CD4-positive, alpha-beta T cell treated with Interleukin-2 at 100 ng/mL for 4 hours (primary cell): ENCODE data around the gene IGSF10.
A peak's percentile ranks its signal among the peaks of the same experiment; 100 is the strongest.
"Not testable (repeated sequence)": the region's sequence is repeated elsewhere in the genome, so short reads cannot be mapped to it uniquely, and the experiment has no call there.

Experiments used
- DNase-seq: peaks from one replicate; pipeline ENCODE4 v3.0.0-alpha.2; 2020; ENCODE audit warnings: low spot score

Gene IGSF10, protein sequence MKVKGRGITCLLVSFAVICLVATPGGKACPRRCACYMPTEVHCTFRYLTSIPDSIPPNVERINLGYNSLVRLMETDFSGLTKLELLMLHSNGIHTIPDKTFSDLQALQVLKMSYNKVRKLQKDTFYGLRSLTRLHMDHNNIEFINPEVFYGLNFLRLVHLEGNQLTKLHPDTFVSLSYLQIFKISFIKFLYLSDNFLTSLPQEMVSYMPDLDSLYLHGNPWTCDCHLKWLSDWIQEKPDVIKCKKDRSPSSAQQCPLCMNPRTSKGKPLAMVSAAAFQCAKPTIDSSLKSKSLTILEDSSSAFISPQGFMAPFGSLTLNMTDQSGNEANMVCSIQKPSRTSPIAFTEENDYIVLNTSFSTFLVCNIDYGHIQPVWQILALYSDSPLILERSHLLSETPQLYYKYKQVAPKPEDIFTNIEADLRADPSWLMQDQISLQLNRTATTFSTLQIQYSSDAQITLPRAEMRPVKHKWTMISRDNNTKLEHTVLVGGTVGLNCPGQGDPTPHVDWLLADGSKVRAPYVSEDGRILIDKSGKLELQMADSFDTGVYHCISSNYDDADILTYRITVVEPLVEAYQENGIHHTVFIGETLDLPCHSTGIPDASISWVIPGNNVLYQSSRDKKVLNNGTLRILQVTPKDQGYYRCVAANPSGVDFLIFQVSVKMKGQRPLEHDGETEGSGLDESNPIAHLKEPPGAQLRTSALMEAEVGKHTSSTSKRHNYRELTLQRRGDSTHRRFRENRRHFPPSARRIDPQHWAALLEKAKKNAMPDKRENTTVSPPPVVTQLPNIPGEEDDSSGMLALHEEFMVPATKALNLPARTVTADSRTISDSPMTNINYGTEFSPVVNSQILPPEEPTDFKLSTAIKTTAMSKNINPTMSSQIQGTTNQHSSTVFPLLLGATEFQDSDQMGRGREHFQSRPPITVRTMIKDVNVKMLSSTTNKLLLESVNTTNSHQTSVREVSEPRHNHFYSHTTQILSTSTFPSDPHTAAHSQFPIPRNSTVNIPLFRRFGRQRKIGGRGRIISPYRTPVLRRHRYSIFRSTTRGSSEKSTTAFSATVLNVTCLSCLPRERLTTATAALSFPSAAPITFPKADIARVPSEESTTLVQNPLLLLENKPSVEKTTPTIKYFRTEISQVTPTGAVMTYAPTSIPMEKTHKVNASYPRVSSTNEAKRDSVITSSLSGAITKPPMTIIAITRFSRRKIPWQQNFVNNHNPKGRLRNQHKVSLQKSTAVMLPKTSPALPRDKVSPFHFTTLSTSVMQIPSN (N-terminal part only)

GRCh38 chr3:151460774-151461450 lies at the start of gene IGSF10:
IGSF10 (minus strand) TSS chr3:151461061; CDS start chr3:151458709, 2,352 bp downstream.
- DNase-seq = no peak

DNA sequence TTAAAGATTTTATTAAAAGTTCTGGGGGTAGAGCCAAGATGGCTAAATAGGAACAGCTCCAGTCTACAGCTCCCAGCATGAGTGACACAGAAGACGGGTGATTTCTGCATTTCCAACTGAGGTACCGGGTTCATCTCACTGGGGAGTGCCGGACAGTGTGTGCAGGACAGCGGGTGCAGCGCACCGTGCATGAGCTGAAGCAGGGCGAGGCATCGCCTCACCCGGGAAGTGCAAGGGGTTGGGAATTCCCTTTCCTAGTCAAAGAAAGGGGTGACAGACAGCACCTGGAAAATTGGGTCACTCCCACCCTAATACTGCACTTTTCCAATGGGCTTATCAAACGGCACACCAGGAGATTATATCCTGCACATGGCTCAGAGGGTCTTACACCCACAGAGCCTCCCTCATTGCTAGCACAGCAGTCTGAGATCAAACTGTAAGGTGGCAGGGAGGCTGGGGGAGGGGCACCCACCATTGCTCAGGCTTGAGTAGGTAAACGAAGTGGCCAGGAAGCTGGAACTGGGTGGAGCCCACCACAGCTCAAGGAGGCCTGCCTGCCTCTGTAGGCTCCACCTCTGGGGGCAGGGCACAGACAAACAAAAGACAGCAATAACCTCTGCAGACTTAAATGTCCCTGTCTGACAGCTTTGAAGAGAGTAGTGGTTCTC lies 48.7 kb upstream of the IGSF10 start:
- not testable (repeated sequence) for DNase-seq

DNA sequence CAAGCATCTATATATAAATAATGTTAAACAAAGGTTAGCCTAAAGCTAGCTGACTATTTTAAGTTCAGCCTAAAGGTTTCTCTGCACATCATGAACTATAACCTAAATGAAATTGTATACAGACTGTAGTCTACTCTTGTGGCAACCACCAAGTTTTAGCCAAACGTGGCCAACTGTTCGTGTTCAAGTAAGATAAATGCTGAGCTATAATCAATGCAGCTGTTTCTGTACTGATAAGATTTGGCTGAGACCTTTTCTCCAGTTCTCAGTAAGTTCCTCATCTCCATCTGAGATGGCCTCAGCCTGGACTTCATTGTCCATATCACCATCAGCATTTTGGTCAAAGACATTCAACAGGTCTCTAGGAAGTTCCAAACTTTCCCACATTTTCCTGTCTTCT lies 43.7 kb upstream of the IGSF10 start:
- no peak for DNase-seq

DNA sequence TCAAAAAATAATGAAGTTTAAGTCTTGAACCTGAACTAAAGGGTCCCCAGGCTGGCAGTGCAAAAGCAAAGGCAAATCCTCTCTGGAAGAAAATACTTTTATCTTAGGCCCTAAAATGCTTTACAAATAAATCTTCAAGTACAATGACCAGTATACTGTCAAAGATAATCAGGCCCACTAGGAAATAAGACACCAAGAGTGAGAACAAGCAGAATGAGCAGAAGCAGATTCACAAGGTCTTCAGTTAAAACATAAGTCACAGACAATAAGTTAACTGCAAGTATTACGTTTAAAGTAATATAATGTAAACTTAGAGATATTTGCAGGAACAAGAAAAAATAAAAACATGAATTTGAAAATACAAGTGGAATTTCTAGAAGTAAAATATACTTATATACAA lies 42.2 kb upstream of the IGSF10 start:
- no peak for DNase-seq

DNA sequence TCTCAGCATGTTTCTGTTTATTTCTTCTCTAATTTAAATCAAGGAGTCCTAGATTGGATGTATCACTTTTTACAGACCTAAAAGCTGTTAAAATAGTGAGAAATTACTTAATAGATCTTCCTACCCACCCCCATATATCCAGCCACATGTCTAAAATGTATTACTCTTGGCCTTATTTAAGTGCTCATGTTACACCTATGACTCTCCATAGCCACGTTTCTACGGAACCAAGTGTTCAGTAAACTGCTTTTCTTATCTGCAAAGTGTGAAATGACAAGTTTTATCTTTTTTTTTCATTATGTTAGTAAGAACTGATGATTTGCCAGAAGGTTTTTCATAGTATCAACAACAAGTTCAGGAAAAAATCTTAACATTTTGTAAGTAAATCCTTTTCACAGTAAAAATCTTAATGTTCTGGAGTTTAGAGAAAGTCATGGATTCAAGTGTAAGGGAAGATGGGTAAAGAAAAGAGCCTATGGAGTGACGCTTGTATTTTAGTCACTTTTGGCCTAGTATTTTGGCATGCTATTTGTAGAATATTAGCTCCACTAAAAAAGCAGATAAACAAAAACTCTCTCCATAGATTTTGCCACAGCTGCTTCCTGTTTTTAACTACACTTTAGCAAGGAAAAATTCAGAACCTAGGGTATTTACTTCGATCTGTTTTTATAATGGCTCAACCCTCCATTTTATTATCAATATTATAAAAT lies 41.2 kb upstream of the IGSF10 start:
- DNase-seq = no peak

DNA sequence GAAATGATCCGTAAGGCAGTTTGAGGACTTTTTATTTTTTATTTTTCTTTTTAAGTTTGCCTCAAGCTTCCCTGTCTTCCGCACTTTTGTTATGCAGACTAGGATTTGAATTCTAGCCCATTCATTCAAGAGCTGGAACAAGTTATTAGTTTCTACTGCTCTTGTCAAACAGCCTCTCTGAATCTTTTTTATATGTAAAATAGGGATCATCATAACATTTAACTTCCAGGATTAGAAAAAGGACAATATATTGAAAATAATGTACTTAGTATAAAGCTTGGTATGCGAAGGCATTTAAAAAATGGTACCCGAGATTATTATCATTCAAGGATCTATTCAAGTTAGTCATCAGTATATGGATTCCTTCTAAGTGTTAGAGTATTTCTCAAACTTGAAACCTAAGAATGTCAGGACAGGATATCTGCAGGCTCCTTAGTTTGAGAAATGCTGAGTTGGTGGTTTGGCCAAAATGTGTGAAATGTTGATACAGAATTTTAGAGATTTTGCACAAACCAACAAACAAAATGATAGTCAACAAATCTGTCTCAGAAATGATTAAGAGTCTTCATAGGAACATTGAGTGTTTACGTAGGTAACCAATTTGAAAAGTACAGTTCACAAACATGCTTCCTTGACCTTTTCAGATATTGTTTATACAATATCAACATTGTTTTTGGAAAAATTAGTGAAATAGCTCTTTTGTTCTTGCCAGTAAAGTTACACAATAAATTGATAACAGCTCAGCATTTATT lies 40.5 kb upstream of the IGSF10 start:
- DNase-seq = no peak

DNA sequence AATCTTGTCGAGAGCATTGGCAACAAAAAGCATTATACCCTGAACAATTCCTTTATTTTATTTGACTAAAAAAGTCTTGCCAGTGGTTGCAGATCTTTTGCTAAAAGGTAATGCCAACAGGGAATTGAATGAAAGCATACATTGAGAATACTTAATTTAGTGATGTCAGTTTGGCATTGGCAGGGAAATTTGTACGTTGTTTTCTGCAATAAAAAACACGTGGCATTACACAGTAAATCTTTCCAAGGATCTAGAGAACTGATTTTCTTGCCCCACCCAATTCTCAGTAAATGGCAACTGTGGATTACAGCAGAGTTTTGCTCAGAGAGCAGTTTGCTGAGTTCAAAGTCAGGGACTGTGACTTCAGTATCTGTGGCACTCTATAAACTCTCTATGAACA lies 38.3 kb upstream of the IGSF10 start:
- DNase-seq = no peak

DNA sequence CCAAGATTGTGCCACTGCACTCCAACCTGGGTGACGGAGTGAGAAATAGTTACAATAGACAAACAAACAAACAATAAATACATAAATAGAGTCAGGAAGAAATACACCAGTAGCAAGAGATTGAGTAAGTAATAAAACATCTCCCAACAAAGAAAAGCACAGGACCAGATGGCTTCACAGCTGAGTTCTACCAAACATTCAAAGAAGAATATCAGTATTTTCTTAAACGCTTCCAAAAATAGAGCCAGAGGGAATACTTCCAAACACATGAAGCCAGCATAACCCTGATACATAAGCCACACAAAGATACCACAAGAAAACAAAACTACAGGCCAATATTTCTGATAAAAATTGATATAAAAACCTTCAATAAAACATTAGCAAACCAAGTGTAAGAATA lies 30.7 kb upstream of the IGSF10 start:
- DNase-seq = no peak

DNA sequence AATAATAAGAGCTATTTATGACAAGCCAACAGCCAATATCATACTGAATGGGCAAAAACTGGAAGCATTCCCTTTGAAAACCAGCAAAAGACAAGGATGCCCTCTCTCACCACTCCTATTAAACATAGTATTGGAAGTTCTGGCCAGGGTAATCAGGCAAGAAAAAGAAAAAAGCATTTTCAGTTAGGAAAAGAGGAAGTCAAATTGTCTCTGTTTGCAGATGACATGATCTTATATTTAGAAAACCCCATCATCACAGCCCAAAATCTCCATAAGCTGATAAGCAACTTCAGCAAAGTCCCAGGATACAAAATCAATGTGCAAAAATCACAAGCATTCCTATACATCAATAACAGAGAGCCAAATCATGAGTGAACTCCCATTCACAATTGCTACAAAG lies 27.0 kb upstream of the IGSF10 start:
- DNase-seq = not testable (repeated sequence)

DNA sequence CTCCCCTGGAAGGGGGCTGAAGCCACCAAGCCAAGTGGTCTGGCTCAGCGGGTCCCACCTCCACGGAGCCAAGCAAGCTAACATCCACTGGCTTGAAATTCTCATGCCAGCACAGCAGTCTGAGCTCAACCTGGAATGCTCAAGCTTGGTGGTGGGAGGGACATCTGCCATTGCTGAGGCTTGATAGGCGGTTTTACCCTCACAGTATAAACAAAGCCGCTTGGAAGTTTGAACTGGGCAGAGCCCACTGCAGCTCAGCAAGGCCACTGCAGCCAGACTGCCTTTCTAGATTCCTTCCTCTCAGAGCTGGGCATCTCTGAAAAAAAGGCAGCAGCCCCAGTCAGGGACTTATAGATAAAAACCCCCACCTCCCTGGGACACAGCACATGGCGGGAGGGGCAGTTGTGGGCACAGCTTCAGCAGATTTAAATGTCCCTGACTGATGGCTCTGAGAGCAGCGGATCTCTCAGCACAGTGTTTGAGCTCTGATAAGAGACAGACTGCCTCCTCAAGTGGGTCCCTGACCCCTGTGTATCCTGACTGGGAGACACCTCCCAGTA lies 23.2 kb upstream of the IGSF10 start:
- no peak for DNase-seq

DNA sequence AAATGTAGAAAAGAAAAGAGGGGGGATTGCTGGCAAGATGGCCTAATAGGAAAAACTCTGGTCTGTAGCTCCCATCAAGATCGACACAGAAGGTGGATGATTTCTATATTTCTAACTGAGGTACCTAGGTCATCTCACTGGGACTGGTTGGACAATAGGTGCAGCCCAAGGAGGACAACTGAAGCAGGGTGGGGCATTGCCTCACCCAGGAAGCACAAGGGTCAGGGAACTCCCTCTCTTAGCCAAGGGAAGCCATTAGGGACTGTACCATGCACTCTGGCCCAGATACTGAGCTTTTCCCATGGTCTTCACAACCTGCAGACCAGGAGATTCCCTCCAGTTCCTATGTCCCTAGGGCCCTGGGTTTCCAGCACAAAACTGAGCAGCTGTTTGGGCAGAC lies 22.6 kb upstream of the IGSF10 start:
- DNase-seq = no peak

DNA sequence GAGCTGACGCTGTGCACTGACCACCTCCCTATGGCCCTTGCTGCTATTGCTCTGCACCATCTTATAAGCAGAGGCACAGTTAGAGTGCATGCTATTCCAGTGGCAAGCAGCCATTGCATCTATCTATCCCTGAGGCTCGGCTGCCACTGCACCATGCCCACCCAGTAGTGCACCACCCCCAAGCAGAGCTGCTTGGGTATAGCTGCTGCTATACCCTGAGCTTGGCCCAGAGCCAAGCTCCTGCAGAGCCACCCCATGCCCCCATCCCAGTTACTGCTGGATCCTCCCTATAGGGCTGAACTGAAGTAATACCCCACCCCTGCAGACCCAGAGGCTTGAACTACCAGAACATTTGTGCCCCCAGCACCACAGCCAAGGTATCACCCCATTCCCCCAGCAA lies 19.6 kb upstream of the IGSF10 start:
- DNase-seq = no peak

- no peak for DNase-seq
These were observed 18.6 kb upstream of the IGSF10 start for GRCh38 chr3:151479452-151479851.

- DNase-seq = no peak
These were observed 17.5 kb upstream of the IGSF10 start for GRCh38 chr3:151478335-151478697.

GRCh38 chr3:151477591-151478334 lies 16.9 kb upstream of the IGSF10 start:
- DNase-seq = no peak

GRCh38 chr3:151476344-151477018 lies 15.6 kb upstream of the IGSF10 start:
- DNase-seq = no peak

DNA sequence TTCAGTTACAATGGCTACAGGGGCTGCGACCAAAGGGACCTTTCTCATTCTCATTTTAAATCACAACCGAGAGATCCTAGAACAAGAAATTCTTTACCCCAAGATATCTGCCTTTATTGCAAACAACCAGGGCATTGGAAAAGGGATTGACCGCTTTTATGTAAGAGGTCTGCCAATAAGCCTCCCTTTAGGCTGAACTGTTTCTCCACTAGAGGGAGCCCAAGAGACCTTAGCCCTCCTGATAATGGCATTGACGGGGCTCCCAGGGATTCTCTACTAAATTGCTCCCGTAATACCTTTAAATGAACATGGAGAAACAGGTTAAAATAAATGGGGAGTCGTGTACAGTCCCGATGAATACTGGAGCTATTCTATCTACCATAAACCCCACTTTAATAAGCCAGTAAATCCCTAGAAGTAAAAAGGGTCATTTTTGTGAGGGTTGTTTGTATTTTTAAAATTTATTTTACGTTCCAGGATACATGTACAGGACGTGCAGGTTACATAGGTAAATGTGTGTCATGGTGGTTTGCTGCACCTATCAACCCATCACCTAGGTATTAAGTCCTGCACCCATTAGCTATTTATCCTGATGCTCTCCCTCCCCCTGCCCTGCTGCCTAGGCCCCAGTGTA lies 7.5 kb upstream of the IGSF10 start:
- peak; percentile 65 for DNase-seq

DNA sequence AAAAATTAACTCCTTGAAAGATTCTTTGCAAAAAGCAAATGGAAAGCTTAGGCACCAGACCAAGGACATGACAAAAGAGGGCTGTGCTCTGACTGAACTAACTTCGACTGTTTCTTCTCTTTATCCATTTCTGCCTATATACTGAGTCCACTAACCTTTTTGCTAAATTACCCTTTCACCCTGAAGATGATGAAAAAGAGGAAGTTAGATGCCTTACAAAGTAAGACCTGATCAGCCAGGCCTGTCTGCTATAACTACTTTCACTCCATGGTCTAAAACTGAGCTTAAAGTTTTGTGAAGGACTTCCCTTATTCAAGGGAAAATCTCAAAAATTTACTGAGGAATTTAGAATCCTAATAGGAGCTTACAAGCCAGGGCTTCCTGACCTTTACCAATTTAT lies 6.2 kb upstream of the IGSF10 start:
- DNase-seq = no peak
